Osteoblast (primary cell): Measurements from ENCODE around the gene GNAI3. TPM values are rescaled to one million over a fixed set of nuclear protein-coding genes. Genes with fewer than 3 reads are reported as not detected.

Experiments
- DNase-seq: peaks from one replicate; pipeline ENCODE4 v3.0.0; 2011; ENCODE audit warnings: low spot score, mixed read lengths; ENCODE audit not compliant: insufficient read length; ENCODE audit errors: missing footprints
- H2AFZ ChIP-seq: 2 replicates; pipeline ENCODE4 v1.6.0; 2011; ENCODE audit warnings: mild to moderate bottlenecking, low read length
- H3K27ac ChIP-seq: 2 replicates; pipeline ENCODE4 v1.5.1; 2011; ENCODE audit warnings: mild to moderate bottlenecking, low read depth, low read length, moderate library complexity
- H3K27me3 ChIP-seq: 2 replicates; pipeline ENCODE4 v1.6.0; 2012; ENCODE audit warnings: mild to moderate bottlenecking, control low read depth, inconsistent platforms, low read length, moderate library complexity; ENCODE audit not compliant: insufficient read depth
- H3K36me3 ChIP-seq: 2 replicates; pipeline ENCODE4 v1.5.1; 2011; ENCODE audit warnings: mild to moderate bottlenecking, low read length, control low read depth, moderate library complexity; ENCODE audit not compliant: insufficient read depth
- H3K4me1 ChIP-seq: 2 replicates; pipeline ENCODE4 v1.5.1; 2011; ENCODE audit warnings: mild to moderate bottlenecking, low read length, control low read depth, moderate library complexity; ENCODE audit not compliant: insufficient read depth
- H3K4me2 ChIP-seq: 2 replicates; pipeline ENCODE4 v1.6.0; 2011; ENCODE audit warnings: mild to moderate bottlenecking, low read length; ENCODE audit not compliant: insufficient read depth
- H3K4me3 ChIP-seq: fragments of 200-600 bp; sonication (generic); 3 replicates; pipeline ENCODE4 v1.5.1; 2012; ENCODE audit warnings: mild to moderate bottlenecking, low read length, inconsistent platforms; ENCODE audit not compliant: insufficient read depth
- H3K79me2 ChIP-seq: 2 replicates; pipeline ENCODE4 v1.6.0; 2012; ENCODE audit warnings: mild to moderate bottlenecking, low read length, control low read depth, inconsistent platforms; ENCODE audit not compliant: insufficient read depth
- H3K9me3 ChIP-seq: 2 replicates; pipeline ENCODE4 v1.5.1; 2011; ENCODE audit warnings: low read depth, low read length, control low read depth
- H4K20me1 ChIP-seq: 2 replicates; pipeline ENCODE4 v1.6.0; 2012; ENCODE audit warnings: mild to moderate bottlenecking, low read length, control low read depth; ENCODE audit not compliant: insufficient read depth
- CTCF ChIP-seq: IDR thresholded peaks from 2 replicates; pipeline ENCODE4 v1.5.1; 2011; ENCODE audit warnings: mild to moderate bottlenecking, low read depth, low read length, moderate library complexity; ENCODE audit errors: extremely low read depth
- total RNA-seq: library from RNA; depleted of rRNA; stranded (reverse); fragments of >200 nt; gene quantifications from 2 replicates; pipeline ENCODE4 v1.2.3, GENCODE V29; 2012

GNAI3 gene
- total RNA-seq, 1 donor: 14.1 TPM

DNA sequence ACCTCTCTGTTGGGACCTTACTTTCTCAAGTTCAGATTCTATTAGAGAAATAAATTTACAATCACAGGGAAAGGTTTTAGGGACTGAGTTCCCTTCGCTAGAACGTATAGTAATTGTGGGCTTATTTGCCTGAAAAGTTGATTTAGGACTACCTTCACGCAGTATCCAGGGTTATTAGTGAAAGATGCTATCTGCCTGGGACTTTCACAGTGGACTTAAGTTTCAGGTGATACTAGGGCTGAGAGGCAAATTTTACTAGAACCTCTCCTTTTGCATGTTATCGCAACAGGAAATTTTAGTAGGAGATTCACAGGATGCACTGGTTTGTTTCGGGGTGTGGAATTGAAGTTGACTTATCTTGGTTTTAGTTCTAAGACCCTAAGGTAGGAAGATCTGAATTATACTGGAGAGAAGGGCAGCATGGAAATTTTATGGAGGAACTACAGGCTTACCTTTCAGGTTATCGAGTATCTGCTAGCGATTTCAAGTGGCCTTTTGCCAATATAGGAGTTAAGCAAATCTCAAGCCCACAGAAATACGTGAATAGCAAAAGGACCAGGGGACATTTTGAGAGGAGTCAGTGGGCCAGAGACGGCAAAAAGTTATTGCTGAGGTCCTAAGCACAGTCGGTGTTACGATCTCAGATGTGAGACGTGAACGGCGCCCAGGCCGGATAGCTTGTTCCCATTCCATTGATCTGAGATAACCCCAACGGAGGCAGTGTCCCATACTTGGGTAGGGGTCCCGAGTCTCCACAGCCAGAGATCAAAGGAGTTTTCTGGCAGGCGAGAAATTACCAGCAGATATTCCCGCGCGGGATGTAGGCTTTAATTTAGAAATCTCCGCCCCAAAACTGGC lies 723 bp upstream of the GNAI3 start:
- Histone ChIP-seq H3K4me3 (peak overlapping the region; percentile 97), H3K27me3 (no peaks in the 10 kb centered on the region), H3K79me2 (peaks cover 58% of the 10 kb centered on the region), H3K27ac (peak overlapping the region; percentile 95), H3K9me3 (no peaks in the 10 kb centered on the region), H3K4me2 (peak overlapping the region; percentile 90), H3K36me3 (no peaks in the 10 kb centered on the region), H2AFZ (peak overlapping the region; percentile 93), H4K20me1 (peaks cover 32% of the 10 kb centered on the region), H3K4me1 (peaks cover 23% of the 10 kb centered on the region)
- peak; percentile 56 for DNase-seq
- TF ChIP-seq CTCF: no peak

- Histone ChIP-seq H3K4me2 (no peak overlapping the region), H3K79me2 (peaks cover 100% of the 10 kb centered on the region)
These were observed 8.1 kb downstream of the GNAI3 start for GRCh38 chr1:109556563-109556962.

DNA sequence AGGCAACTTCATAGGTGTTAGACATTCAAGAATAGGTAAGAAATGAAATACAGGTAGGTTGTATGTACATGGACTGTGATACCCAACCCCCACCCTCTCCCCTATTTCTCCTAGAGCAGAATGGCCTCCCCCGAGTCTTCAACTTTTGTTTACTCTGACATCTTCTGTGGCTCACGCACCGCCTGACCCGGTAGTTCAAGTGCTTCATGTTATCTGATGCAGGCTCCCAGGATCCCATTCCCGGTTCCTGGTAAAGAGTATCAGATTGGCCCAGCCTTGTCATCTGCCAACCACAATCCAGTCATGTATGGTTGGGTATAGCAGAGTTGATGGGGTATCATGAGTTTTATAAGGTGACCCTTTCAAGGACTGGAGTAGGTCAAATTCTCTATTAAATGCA lies 9.1 kb downstream of the GNAI3 start:
- Histone ChIP-seq H2AFZ (no peak overlapping the region), H3K36me3 (no peaks in the 10 kb centered on the region), H3K27me3 (no peaks in the 10 kb centered on the region), H3K4me1 (no peaks in the 10 kb centered on the region), H3K9me3 (no peaks in the 10 kb centered on the region), H4K20me1 (peaks cover 77% of the 10 kb centered on the region), H3K27ac (no peak overlapping the region), H3K4me3 (no peak overlapping the region), H3K4me2 (no peak overlapping the region), H3K79me2 (peaks cover 100% of the 10 kb centered on the region)
- TF ChIP-seq CTCF: no peak
- DNase-seq: no peak

More at GRCh38 chr1:109556563-109556962, 8.1 kb downstream of the GNAI3 start:
- H3K4me3 ChIP-seq: no peak overlapping the region
- H4K20me1 ChIP-seq: peaks cover 76% of the 10 kb centered on the region
- H3K36me3 ChIP-seq: no peaks in the 10 kb centered on the region
- H3K4me1 ChIP-seq: no peaks in the 10 kb centered on the region
- no peaks in the 10 kb centered on the region for H3K27me3 ChIP-seq
- no peaks in the 10 kb centered on the region for H3K9me3 ChIP-seq
- TF ChIP-seq CTCF: no peak
- H2AFZ ChIP-seq: no peak overlapping the region
- DNase-seq: peak; percentile 19
- H3K27ac ChIP-seq: no peak overlapping the region

GRCh38 chr1:109559995-109560394 lies 11.6 kb downstream of the GNAI3 start:
- Histone ChIP-seq H3K27me3 (no peaks in the 10 kb centered on the region), H3K4me1 (no peaks in the 10 kb centered on the region), H3K4me3 (no peak overlapping the region), H3K4me2 (no peak overlapping the region), H2AFZ (no peak overlapping the region), H3K36me3 (no peaks in the 10 kb centered on the region), H3K9me3 (no peaks in the 10 kb centered on the region), H3K27ac (no peak overlapping the region), H3K79me2 (peaks cover 100% of the 10 kb centered on the region), H4K20me1 (peaks cover 75% of the 10 kb centered on the region)
- no peak for TF ChIP-seq CTCF
- no peak for DNase-seq
